ENCODE results near the gene MIEN1.
A peak's percentile ranks its signal among the peaks of the same experiment; 100 is the strongest.
"Not testable (repeated sequence)": the region's sequence is repeated elsewhere in the genome, so short reads cannot be mapped to it uniquely, and the experiment has no call there.

Gene MIEN1

GRCh38 chr17:39756380-39757079, 26.2 kb upstream of the MIEN1 start:
- DNase-seq (ENCODE audit: low read depth in 3 of 3, low spot score in 1 of 3), result no peak

GRCh38 chr17:39755554-39756379, 25.4 kb upstream of the MIEN1 start:
- DNase-seq (ENCODE audit: low read depth in 3 of 3, low spot score in 1 of 3), result peak; percentile 26 to 35 (median 26)

GRCh38 chr17:39754958-39755553, 24.7 kb upstream of the MIEN1 start:
- DNase-seq (ENCODE audit: low read depth in 3 of 3, low spot score in 1 of 3), result no peak

GRCh38 chr17:39754161-39754957, 24.0 kb upstream of the MIEN1 start:
- DNase-seq (ENCODE audit: low read depth in 3 of 3, low spot score in 1 of 3), result peak; percentile 89 to 96 (median 95)

GRCh38 chr17:39753514-39754160, 23.3 kb upstream of the MIEN1 start:
- DNase-seq (ENCODE audit: low read depth in 3 of 3, low spot score in 1 of 3), result peak in 2 of 3 donors; percentile 38 to 45

- DNase-seq (ENCODE audit: low read depth in 3 of 3, low spot score in 1 of 3), result no peak
Measured at GRCh38 chr17:39752241-39752881, 22.0 kb upstream of the MIEN1 start.

- no peak for DNase-seq (ENCODE audit: low read depth in 3 of 3, low spot score in 1 of 3)
Measured at GRCh38 chr17:39751637-39752036, 21.3 kb upstream of the MIEN1 start.

GRCh38 chr17:39751016-39751543, 20.7 kb upstream of the MIEN1 start:
- DNase-seq (ENCODE audit: low read depth in 3 of 3, low spot score in 1 of 3), result no peak

GRCh38 chr17:39750131-39751015, 20.0 kb upstream of the MIEN1 start:
- DNase-seq (ENCODE audit: low read depth in 3 of 3, low spot score in 1 of 3), result no peak

- DNase-seq (ENCODE audit: low read depth in 3 of 3, low spot score in 1 of 3), result not testable (repeated sequence)
Measured at GRCh38 chr17:39748444-39749034, 18.2 kb upstream of the MIEN1 start.

- DNase-seq (ENCODE audit: low read depth in 3 of 3, low spot score in 1 of 3), result no peak
Measured at GRCh38 chr17:39747745-39748144, 17.4 kb upstream of the MIEN1 start.

- DNase-seq (ENCODE audit: low read depth in 3 of 3, low spot score in 1 of 3), result no peak
Measured at GRCh38 chr17:39746145-39746461, 15.8 kb upstream of the MIEN1 start.

GRCh38 chr17:39745335-39746144, 15.2 kb upstream of the MIEN1 start:
- no peak for DNase-seq (ENCODE audit: low read depth in 3 of 3, low spot score in 1 of 3)

- DNase-seq (ENCODE audit: low read depth in 3 of 3, low spot score in 1 of 3), result no peak
Measured at GRCh38 chr17:39744836-39745215, 14.5 kb upstream of the MIEN1 start.

- DNase-seq (ENCODE audit: low read depth in 3 of 3, low spot score in 1 of 3), result no peak
Measured at GRCh38 chr17:39744075-39744835, 13.9 kb upstream of the MIEN1 start.

GRCh38 chr17:39742856-39743436, 12.6 kb upstream of the MIEN1 start:
- no peak for DNase-seq (ENCODE audit: low read depth in 3 of 3, low spot score in 1 of 3)
